WTC11 (cell line): ENCODE data around the gene TREX2. TPM values are rescaled to one million over a fixed set of nuclear protein-coding genes. Genes with fewer than 3 reads are reported as not detected.

Experiments used
- ATAC-seq: fragments of 200-7000 bp; cut with Tn5 transposase; 2 replicates; pipeline ENCODE4 v1.10.0; 2021; ENCODE audit warnings: mild to moderate bottlenecking, moderate library complexity
- CTCF ChIA-PET: fragments of 300-600 bp; sonication (Branson Sonifier 250); formaldehyde crosslinking; loops from one replicate; lab custom pipeline; 2021; ENCODE audit warnings: antibody characterized with exemption; lab: Charles Lee
- POLR2A ChIA-PET: fragments of 350-600 bp; sonication (Branson Sonifier 250); formaldehyde crosslinking; loops from one replicate; lab custom pipeline; 2021; ENCODE audit warnings: antibody characterized with exemption; lab: Charles Lee
- DNase-seq: peaks from one replicate; pipeline ENCODE4 v3.0.0; 2021; ENCODE audit warnings: low spot score
- H3K27ac Mint-ChIP-seq: 2 replicates; pipeline ENCODE4 v1.8.0; 2021; ENCODE audit warnings: mixed read lengths
- H3K27me3 Mint-ChIP-seq: 2 replicates; pipeline ENCODE4 v1.8.0; 2021; ENCODE audit warnings: low read depth, mild to moderate bottlenecking, moderate library complexity, mixed read lengths
- H3K36me3 Mint-ChIP-seq: 2 replicates; pipeline ENCODE4 v1.8.0; 2021; ENCODE audit warnings: mixed read lengths
- H3K4me1 Mint-ChIP-seq: 2 replicates; pipeline ENCODE4 v1.8.0; 2022; ENCODE audit warnings: mixed read lengths
- H3K4me3 Mint-ChIP-seq: 2 replicates; pipeline ENCODE4 v1.8.0; 2021; ENCODE audit warnings: mild to moderate bottlenecking, moderate library complexity, mixed read lengths
- H3K9me3 Mint-ChIP-seq: 2 replicates; pipeline ENCODE4 v1.8.0; 2021; ENCODE audit warnings: mixed read lengths
- AFF4 ChIP-seq: sonication (generic); formaldehyde crosslinking; IDR thresholded peaks from 2 replicates; pipeline ENCODE4 v1.8.1; 2023; ENCODE audit warnings: mild to moderate bottlenecking, missing genetic modification reagents, borderline replicate concordance
- AR ChIP-seq: fragments of 250-450 bp; sonication (Bioruptor Pico); IDR thresholded peaks from 2 replicates; pipeline ENCODE4 v1.9.0; 2021; ENCODE audit warnings: mild to moderate bottlenecking
- CBFB ChIP-seq: sonication (generic); formaldehyde crosslinking; IDR thresholded peaks from 2 replicates; pipeline ENCODE4 v1.8.1; 2022; ENCODE audit warnings: mild to moderate bottlenecking, low read depth, missing genetic modification reagents
- CTCF ChIP-seq: fragments of 200-600 bp; IDR thresholded peaks from 2 replicates; pipeline ENCODE4 v1.8.0; 2022; ENCODE audit warnings: antibody characterized with exemption
- ELF4 ChIP-seq: sonication (generic); formaldehyde crosslinking; IDR thresholded peaks from 2 replicates; pipeline ENCODE4 v1.8.1; 2022; ENCODE audit warnings: low read depth, mild to moderate bottlenecking, moderate library complexity, missing genetic modification reagents
- ESRRA ChIP-seq: sonication (generic); formaldehyde crosslinking; IDR thresholded peaks from 2 replicates; pipeline ENCODE4 v1.8.1; 2022; ENCODE audit warnings: mild to moderate bottlenecking, missing genetic modification reagents, borderline replicate concordance
- FOXJ3 ChIP-seq: sonication (generic); formaldehyde crosslinking; IDR thresholded peaks from 2 replicates; pipeline ENCODE4 v1.9.0; 2021; ENCODE audit warnings: missing genetic modification reagents, mild to moderate bottlenecking, borderline replicate concordance
- FOXP1 ChIP-seq: sonication (generic); formaldehyde crosslinking; IDR thresholded peaks from 2 replicates; pipeline ENCODE4 v1.8.0; 2022; ENCODE audit warnings: missing genetic modification reagents, mild to moderate bottlenecking, moderate library complexity, borderline replicate concordance
- GABPB1 ChIP-seq: sonication (generic); formaldehyde crosslinking; IDR thresholded peaks from 2 replicates; pipeline ENCODE4 v1.8.1; 2023; ENCODE audit warnings: mild to moderate bottlenecking, missing genetic modification reagents
- HMGXB4 ChIP-seq: sonication (generic); formaldehyde crosslinking; IDR thresholded peaks from 2 replicates; pipeline ENCODE4 v1.8.1; 2023; ENCODE audit warnings: mild to moderate bottlenecking, moderate library complexity, missing genetic modification reagents
- MAX ChIP-seq: sonication (generic); formaldehyde crosslinking; IDR thresholded peaks from 2 replicates; pipeline ENCODE4 v1.8.0; 2022; ENCODE audit warnings: mild to moderate bottlenecking, missing genetic modification reagents
- MXD4 ChIP-seq: fragments of 250-450 bp; sonication (Bioruptor Pico); IDR thresholded peaks from 2 replicates; pipeline ENCODE4 v1.8.0; 2021; ENCODE audit warnings: mild to moderate bottlenecking, moderate library complexity, borderline replicate concordance
- NR1H2 ChIP-seq: sonication (generic); formaldehyde crosslinking; IDR thresholded peaks from 2 replicates; pipeline ENCODE4 v1.9.0; 2021; ENCODE audit warnings: mild to moderate bottlenecking, moderate library complexity, missing genetic modification reagents
- OVOL2 ChIP-seq: fragments of 250-450 bp; sonication (Bioruptor Pico); IDR thresholded peaks from 2 replicates; pipeline ENCODE4 v1.9.0; 2021; ENCODE audit warnings: mild to moderate bottlenecking, borderline replicate concordance
- RORB ChIP-seq: fragments of 250-450 bp; sonication (Bioruptor Pico); IDR thresholded peaks from 2 replicates; pipeline ENCODE4 v1.9.0; 2021; ENCODE audit warnings: mild to moderate bottlenecking
- TP53 ChIP-seq: sonication (generic); formaldehyde crosslinking; IDR thresholded peaks from 2 replicates; pipeline ENCODE4 v1.8.1; 2023; ENCODE audit warnings: mild to moderate bottlenecking, missing genetic modification reagents
- ZNF138 ChIP-seq: sonication (generic); formaldehyde crosslinking; conservative IDR thresholded peaks from 2 replicates; pipeline ENCODE4 v1.8.1; 2022; ENCODE audit warnings: mild to moderate bottlenecking, moderate library complexity, missing genetic modification reagents
- ZNF232 ChIP-seq: sonication (generic); formaldehyde crosslinking; IDR thresholded peaks from 2 replicates; pipeline ENCODE4 v1.8.0; 2022; ENCODE audit warnings: mild to moderate bottlenecking, missing genetic modification reagents
- ZNF532 ChIP-seq: fragments of 250-450 bp; sonication (Bioruptor Pico); IDR thresholded peaks from 2 replicates; pipeline ENCODE4 v1.9.0; 2021; ENCODE audit warnings: mild to moderate bottlenecking, borderline replicate concordance
- ZNF671 ChIP-seq: fragments of 250-450 bp; sonication (Bioruptor Pico); IDR thresholded peaks from 2 replicates; pipeline ENCODE4 v1.8.0; 2021; ENCODE audit warnings: mild to moderate bottlenecking
- total RNA-seq: library from RNA; stranded (reverse); gene quantifications from 3 replicates; pipeline ENCODE4 v1.2.3, GENCODE V29; 2021

The TREX2 gene
- total RNA-seq, 1 experiment from 2014 or later = 1.5 TPM

GRCh38 chrX:153401133-153401764 is 44.6 kb downstream of the TREX2 start, which contains the start of gene PNMA6E:
PNMA6E (minus strand) TSS chrX:153401350; CDS start chrX:153398849, 2,501 bp downstream.
- Mint-ChIP-seq H3K36me3 (no peaks in the 10 kb centered on the region), H3K9me3 (peaks cover 5% of the 10 kb centered on the region; the same call in 1 of the 2 replicates), H3K4me3 (no peak within 1 kb of the TSS), H3K27me3 (peaks cover 5% of the 10 kb centered on the region; the same call in 1 of the 2 replicates), H3K4me1 (no peaks in the 10 kb centered on the region), H3K27ac (no peak within 1 kb of the TSS)
- POLR2A ChIA-PET = interaction anchor here (0.7 kb wide), 1 partner anchor 60 kb away, joined by 7 read pairs; no protein-coding TSS in a partner anchor
- ATAC-seq (no peak), DNase-seq (no peak)
- CTCF ChIA-PET = no interaction called here
- TF ChIP-seq OVOL2 (CRISPR knock-in tag) (no peak), ZNF138 (CRISPR knock-in tag) (no peak), ZNF532 (CRISPR knock-in tag) (no peak), HMGXB4 (CRISPR knock-in tag) (no peak), MAX (CRISPR knock-in tag) (no peak), NR1H2 (no peak), AFF4 (CRISPR knock-in tag) (no peak), ELF4 (no peak), CTCF (no peak), RORB (CRISPR knock-in tag) (no peak), FOXP1 (CRISPR knock-in tag) (no peak), ESRRA (CRISPR knock-in tag) (no peak), FOXJ3 (CRISPR knock-in tag) (no peak), GABPB1 (CRISPR knock-in tag) (no peak), TP53 (CRISPR knock-in tag) (no peak), CBFB (CRISPR knock-in tag) (no peak), ZNF232 (CRISPR knock-in tag) (no peak), ZNF671 (CRISPR knock-in tag) (no peak), MXD4 (CRISPR knock-in tag) (no peak), AR (CRISPR knock-in tag) (no peak)
